ENCODE data around the gene STIM1.

Gene STIM1

DNA sequence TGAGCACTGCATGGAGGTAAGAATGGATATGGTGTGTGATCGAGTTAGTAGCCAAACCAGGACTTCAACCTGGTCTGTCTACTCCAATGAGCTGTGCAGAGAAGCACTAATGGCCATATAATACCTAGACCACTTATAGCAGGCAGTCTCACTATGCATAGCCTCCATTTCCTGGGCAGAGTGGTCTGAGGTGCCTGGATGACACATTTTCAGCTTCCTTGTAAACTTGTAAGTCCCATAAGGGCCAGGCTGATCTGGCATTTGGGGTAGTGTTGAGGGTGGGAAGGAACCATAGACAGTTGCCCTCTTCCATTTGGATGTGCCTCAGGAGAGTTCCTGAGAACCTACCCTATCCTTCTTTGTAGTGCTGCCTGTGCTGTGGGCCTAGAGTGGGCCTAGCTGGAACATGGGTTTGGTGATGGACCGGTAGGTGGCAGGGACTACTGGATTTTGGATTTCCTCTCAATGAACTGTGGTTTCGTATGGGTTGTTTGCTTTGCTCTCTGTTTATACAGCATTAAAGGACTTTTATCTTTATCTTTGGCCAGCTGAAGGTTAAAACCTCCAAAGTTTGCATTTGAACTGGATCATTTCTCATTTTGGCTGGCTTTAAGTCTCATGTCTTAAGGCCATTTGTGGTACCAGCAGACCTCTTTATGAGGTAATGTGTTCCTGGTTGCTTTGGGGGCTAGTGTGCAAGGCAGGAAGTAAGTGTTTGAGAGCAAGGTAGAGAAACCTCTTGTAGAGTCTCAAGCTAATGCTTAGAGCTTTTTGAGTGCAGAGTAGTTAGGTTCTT, 86.9 kb downstream of the STIM1 start:
- H3K9me3 Mint-ChIP-seq = no peaks in the 10 kb centered on the region
- no peaks in the 10 kb centered on the region for H3K27me3 Mint-ChIP-seq (ENCODE audit: low read depth)
- H3K27ac Mint-ChIP-seq = peak overlapping the region; percentile 98
- H3K4me1 Mint-ChIP-seq (ENCODE audit: low read depth) = peaks cover 73% of the 10 kb centered on the region
- H3K4me3 Mint-ChIP-seq = peak overlapping the region; percentile 62
- H3K36me3 Mint-ChIP-seq (ENCODE audit: low read depth) = peaks cover 21% of the 10 kb centered on the region

- Mint-ChIP-seq H3K9me3 (no peaks in the 10 kb centered on the region), H3K4me3 (peak overlapping the region; percentile 62), H3K4me1 (ENCODE audit: low read depth) (peaks cover 78% of the 10 kb centered on the region), H3K27me3 (ENCODE audit: low read depth) (no peaks in the 10 kb centered on the region), H3K36me3 (ENCODE audit: low read depth) (peaks cover 23% of the 10 kb centered on the region), H3K27ac (peak overlapping the region; percentile 98)
Measured at GRCh38 chr11:3942956-3943497, 87.6 kb downstream of the STIM1 start.

DNA sequence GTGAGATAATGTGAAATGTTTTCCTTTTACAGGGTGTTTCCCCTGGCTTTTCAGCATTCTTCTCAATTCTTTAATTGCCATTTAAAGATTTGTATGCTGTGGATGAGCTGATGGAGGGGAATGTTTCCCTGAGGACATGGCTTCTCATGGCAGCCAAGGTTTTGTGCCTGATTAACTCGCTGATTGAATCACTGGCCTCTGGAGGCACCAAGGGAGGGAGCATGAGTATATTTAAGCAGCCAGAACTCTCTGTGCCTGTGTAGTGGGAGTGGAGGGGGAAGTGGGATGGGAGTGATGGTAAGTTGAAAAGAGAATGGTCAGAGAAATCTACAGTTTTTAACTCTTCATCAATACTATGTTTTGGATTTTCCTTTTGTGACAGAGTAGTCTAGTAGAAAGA, 88.7 kb downstream of the STIM1 start:
- H3K27me3 Mint-ChIP-seq (ENCODE audit: low read depth) = no peaks in the 10 kb centered on the region
- H3K27ac Mint-ChIP-seq = peak overlapping the region; percentile 65
- no peaks in the 10 kb centered on the region for H3K9me3 Mint-ChIP-seq
- H3K36me3 Mint-ChIP-seq (ENCODE audit: low read depth) = peaks cover 23% of the 10 kb centered on the region
- no peak overlapping the region for H3K4me3 Mint-ChIP-seq
- peaks cover 83% of the 10 kb centered on the region for H3K4me1 Mint-ChIP-seq (ENCODE audit: low read depth)

DNA sequence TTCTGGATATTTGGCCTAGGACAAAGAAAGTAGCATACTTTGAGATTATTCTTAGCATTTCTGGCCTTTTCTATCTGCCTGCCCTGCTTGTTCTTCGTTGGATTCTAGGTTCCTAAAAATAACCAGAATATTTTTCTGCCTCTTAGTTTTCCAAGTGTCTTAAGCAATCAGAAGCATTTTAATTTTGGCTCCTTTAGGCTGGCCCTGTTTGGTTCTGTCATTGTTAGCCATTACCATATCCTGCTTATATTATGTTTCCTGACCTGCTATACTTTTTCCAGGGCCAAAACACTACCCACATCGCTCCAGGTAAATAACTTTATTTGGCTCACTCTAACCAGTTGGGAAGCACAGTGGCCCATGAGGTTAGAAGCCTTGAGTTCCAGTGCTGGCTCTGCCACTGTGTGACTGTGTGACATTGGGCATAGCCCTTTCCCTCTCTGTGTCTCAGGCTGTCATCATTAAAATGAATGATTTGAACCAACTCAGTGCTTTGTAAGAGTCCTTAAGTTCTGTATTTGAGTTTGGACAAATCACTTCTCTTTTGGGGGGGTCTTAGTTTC, 91.1 kb downstream of the STIM1 start:
- H3K4me3 Mint-ChIP-seq = peak overlapping the region; percentile 75
- no peaks in the 10 kb centered on the region for H3K27me3 Mint-ChIP-seq (ENCODE audit: low read depth)
- H3K27ac Mint-ChIP-seq = peak overlapping the region; percentile 93
- H3K9me3 Mint-ChIP-seq = no peaks in the 10 kb centered on the region
- peaks cover 28% of the 10 kb centered on the region for H3K36me3 Mint-ChIP-seq (ENCODE audit: low read depth)
- peaks cover 84% of the 10 kb centered on the region for H3K4me1 Mint-ChIP-seq (ENCODE audit: low read depth)

- H3K4me3 Mint-ChIP-seq = peak overlapping the region; percentile 75
- peak overlapping the region; percentile 93 for H3K27ac Mint-ChIP-seq
- no peaks in the 10 kb centered on the region for H3K27me3 Mint-ChIP-seq (ENCODE audit: low read depth)
- H3K36me3 Mint-ChIP-seq (ENCODE audit: low read depth) = peaks cover 28% of the 10 kb centered on the region
- H3K4me1 Mint-ChIP-seq (ENCODE audit: low read depth) = peaks cover 82% of the 10 kb centered on the region
- no peaks in the 10 kb centered on the region for H3K9me3 Mint-ChIP-seq
Measured at GRCh38 chr11:3947061-3947460, 91.6 kb downstream of the STIM1 start.

- H3K9me3 Mint-ChIP-seq = peaks cover 2% of the 10 kb centered on the region
- peaks cover 34% of the 10 kb centered on the region for H3K36me3 Mint-ChIP-seq (ENCODE audit: low read depth)
- peaks cover 82% of the 10 kb centered on the region for H3K4me1 Mint-ChIP-seq (ENCODE audit: low read depth)
- H3K27me3 Mint-ChIP-seq (ENCODE audit: low read depth) = no peaks in the 10 kb centered on the region
- peak overlapping the region; percentile 63 for H3K4me3 Mint-ChIP-seq
- peak overlapping the region; percentile 79 for H3K27ac Mint-ChIP-seq
Measured at GRCh38 chr11:3949125-3949524, 93.7 kb downstream of the STIM1 start.

GRCh38 chr11:3950996-3951660, 95.7 kb downstream of the STIM1 start:
- peak overlapping the region; percentile 79 for H3K27ac Mint-ChIP-seq
- H3K4me1 Mint-ChIP-seq (ENCODE audit: low read depth) = peaks cover 86% of the 10 kb centered on the region
- no peaks in the 10 kb centered on the region for H3K27me3 Mint-ChIP-seq (ENCODE audit: low read depth)
- H3K9me3 Mint-ChIP-seq = peaks cover 5% of the 10 kb centered on the region
- peaks cover 33% of the 10 kb centered on the region for H3K36me3 Mint-ChIP-seq (ENCODE audit: low read depth)
- H3K4me3 Mint-ChIP-seq = peak overlapping the region; percentile 18

GRCh38 chr11:3952715-3953114, 97.3 kb downstream of the STIM1 start:
- peak overlapping the region; percentile 35 for H3K4me3 Mint-ChIP-seq
- peaks cover 30% of the 10 kb centered on the region for H3K36me3 Mint-ChIP-seq (ENCODE audit: low read depth)
- no peaks in the 10 kb centered on the region for H3K27me3 Mint-ChIP-seq (ENCODE audit: low read depth)
- peaks cover 5% of the 10 kb centered on the region for H3K9me3 Mint-ChIP-seq
- H3K27ac Mint-ChIP-seq = peak overlapping the region; percentile 82
- H3K4me1 Mint-ChIP-seq (ENCODE audit: low read depth) = peaks cover 80% of the 10 kb centered on the region

- Mint-ChIP-seq H3K27me3 (ENCODE audit: low read depth) (no peaks in the 10 kb centered on the region), H3K4me1 (ENCODE audit: low read depth) (peaks cover 76% of the 10 kb centered on the region), H3K36me3 (ENCODE audit: low read depth) (peaks cover 28% of the 10 kb centered on the region), H3K27ac (peak overlapping the region; percentile 82), H3K4me3 (peak overlapping the region; percentile 57), H3K9me3 (peaks cover 5% of the 10 kb centered on the region)
Measured at GRCh38 chr11:3953327-3953726, 97.9 kb downstream of the STIM1 start.

DNA sequence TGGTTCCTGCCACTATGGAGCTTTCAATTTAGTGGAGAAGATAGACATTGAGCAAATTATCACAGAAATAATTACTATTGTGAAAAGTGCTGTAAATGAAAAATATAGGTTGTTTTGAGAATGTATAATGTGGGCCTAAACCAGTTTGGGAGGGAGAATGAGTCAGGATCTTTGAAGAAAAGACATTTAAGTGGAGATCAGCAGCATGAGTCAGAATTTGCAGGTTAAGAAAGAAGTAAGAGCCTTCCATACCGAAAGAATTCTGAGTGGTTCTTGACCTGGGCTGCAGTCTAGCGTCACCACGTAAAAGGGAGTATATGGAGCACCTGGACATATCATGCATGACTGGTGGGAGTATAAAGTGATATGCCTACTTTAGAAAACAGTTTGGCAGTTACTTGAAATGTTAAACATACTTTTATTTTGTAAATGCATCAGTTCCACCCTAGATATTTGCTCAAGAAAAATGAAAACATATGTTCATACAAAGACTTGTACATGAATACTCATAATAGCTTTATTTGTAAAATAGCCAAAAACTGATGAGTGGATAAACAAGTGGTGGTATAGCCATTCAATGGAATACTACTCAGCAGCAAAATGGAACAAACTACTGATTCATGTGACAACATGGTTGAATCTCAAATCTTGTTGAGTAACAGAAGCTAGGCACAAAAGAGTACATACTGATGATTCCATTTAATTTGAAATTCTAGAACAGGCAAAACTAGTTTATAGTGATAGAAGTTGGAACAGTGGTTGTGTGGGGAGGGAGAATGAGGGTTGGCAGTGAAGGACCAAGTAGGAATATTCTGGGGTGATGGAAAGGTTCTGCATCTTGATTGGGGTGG, 99.2 kb downstream of the STIM1 start:
- Mint-ChIP-seq H3K27ac (peak overlapping the region; percentile 82), H3K4me1 (ENCODE audit: low read depth) (peaks cover 74% of the 10 kb centered on the region), H3K27me3 (ENCODE audit: low read depth) (no peaks in the 10 kb centered on the region), H3K4me3 (peak overlapping the region; percentile 52), H3K9me3 (peaks cover 5% of the 10 kb centered on the region), H3K36me3 (ENCODE audit: low read depth) (peaks cover 35% of the 10 kb centered on the region)

DNA sequence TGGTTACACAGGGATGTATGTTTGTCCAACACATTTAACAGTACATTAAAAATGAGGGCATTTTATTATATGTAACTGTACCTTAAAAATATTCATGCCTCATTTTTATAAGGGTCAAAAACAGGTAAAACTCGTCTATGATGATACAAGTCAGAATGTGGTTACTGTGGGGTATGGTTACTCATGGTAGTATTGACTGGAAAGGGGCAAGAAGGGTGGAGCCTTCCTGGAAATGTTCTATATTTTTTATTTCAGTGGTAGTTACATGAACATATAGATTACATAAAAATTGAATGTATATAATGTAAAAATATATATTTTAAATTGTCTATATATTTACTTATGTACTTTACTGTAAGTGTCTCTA, 99.8 kb downstream of the STIM1 start:
- Mint-ChIP-seq H3K36me3 (ENCODE audit: low read depth) (peaks cover 32% of the 10 kb centered on the region), H3K4me1 (ENCODE audit: low read depth) (peaks cover 73% of the 10 kb centered on the region), H3K27me3 (ENCODE audit: low read depth) (no peaks in the 10 kb centered on the region), H3K9me3 (peaks cover 5% of the 10 kb centered on the region), H3K27ac (peak overlapping the region; percentile 84), H3K4me3 (peak overlapping the region; percentile 52)

- Mint-ChIP-seq H3K27ac (peak overlapping the region; percentile 84), H3K27me3 (ENCODE audit: low read depth) (no peaks in the 10 kb centered on the region), H3K9me3 (peaks cover 5% of the 10 kb centered on the region), H3K36me3 (ENCODE audit: low read depth) (peaks cover 31% of the 10 kb centered on the region), H3K4me3 (peak overlapping the region; percentile 73), H3K4me1 (ENCODE audit: low read depth) (peaks cover 67% of the 10 kb centered on the region)
Measured at GRCh38 chr11:3956038-3956437, 100.6 kb downstream of the STIM1 start.

GRCh38 chr11:3956748-3957147, 101.3 kb downstream of the STIM1 start:
- Mint-ChIP-seq H3K27ac (peak overlapping the region; percentile 7), H3K27me3 (ENCODE audit: low read depth) (no peaks in the 10 kb centered on the region), H3K4me3 (no peak overlapping the region), H3K4me1 (ENCODE audit: low read depth) (peaks cover 66% of the 10 kb centered on the region), H3K36me3 (ENCODE audit: low read depth) (peaks cover 31% of the 10 kb centered on the region), H3K9me3 (peaks cover 5% of the 10 kb centered on the region)

DNA sequence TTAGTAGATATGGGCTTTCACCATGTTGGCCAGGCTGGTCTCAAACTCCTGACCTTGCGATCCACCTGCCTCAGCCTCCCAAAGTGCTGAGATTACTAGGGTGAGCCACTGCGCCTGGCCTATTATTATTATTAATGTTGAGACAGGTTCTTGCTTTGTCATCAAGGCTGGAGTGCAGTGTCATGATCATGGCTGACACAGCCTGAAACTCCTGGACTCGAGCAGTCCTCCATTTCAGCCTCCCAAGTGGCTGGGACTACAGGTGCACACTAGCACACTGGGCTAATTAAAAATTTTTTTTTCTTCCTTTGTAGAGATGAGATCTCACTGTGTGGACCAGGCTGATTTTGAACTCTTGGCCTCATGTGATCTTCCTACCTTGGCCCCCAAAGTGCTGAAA, 102.0 kb downstream of the STIM1 start:
- H3K27me3 Mint-ChIP-seq (ENCODE audit: low read depth) = no peaks in the 10 kb centered on the region
- peaks cover 5% of the 10 kb centered on the region for H3K9me3 Mint-ChIP-seq
- H3K4me1 Mint-ChIP-seq (ENCODE audit: low read depth) = peaks cover 66% of the 10 kb centered on the region
- no peak overlapping the region for H3K27ac Mint-ChIP-seq
- no peak overlapping the region for H3K4me3 Mint-ChIP-seq
- peaks cover 31% of the 10 kb centered on the region for H3K36me3 Mint-ChIP-seq (ENCODE audit: low read depth)
